Neural crest cell (in vitro differentiated cells): ENCODE measurements around the gene BUD13. TPM values are rescaled to one million over a fixed set of nuclear protein-coding genes. Genes with fewer than 3 reads are reported as not detected.

Source experiments
- DNase-seq: peaks from one replicate; pipeline ENCODE4 v3.0.0; 2021; ENCODE audit warnings: low read depth, mixed read lengths, low spot score
- H3K27ac Mint-ChIP-seq: one replicate; pipeline ENCODE4 v1.8.0; 2021; ENCODE audit warnings: mild to moderate bottlenecking, mixed read lengths; ENCODE audit not compliant: unreplicated experiment
- H3K27me3 Mint-ChIP-seq: 2 replicates; pipeline ENCODE4 v1.8.0; 2021; ENCODE audit warnings: low read depth, mild to moderate bottlenecking, mixed read lengths
- H3K36me3 Mint-ChIP-seq: 2 replicates; pipeline ENCODE4 v1.8.0; 2021; ENCODE audit warnings: low read depth, mild to moderate bottlenecking, mixed read lengths
- H3K4me1 Mint-ChIP-seq: 2 replicates; pipeline ENCODE4 v1.8.0; 2021; ENCODE audit warnings: mixed read lengths
- H3K4me3 Mint-ChIP-seq: one replicate; pipeline ENCODE4 v1.8.0; 2021; ENCODE audit warnings: mild to moderate bottlenecking, mixed read lengths
- H3K9me3 Mint-ChIP-seq: 2 replicates; pipeline ENCODE4 v1.8.0; 2021; ENCODE audit warnings: mixed read lengths
- total RNA-seq: library from RNA; stranded (reverse); gene quantifications from 2 replicates; pipeline ENCODE4 v1.2.1, GENCODE V29; 2021
- TF ChIP-seq, protein P1 (sequence below): fragments of 200-600 bp; sonication (generic); conservative IDR thresholded peaks from 2 replicates; pipeline ENCODE4 v1.5.0; 2021; ENCODE audit warnings: antibody characterized with exemption, mild to moderate bottlenecking

BUD13 gene
- total RNA-seq, 1 donor from 2014 or later, result 39.0 TPM

DNA sequence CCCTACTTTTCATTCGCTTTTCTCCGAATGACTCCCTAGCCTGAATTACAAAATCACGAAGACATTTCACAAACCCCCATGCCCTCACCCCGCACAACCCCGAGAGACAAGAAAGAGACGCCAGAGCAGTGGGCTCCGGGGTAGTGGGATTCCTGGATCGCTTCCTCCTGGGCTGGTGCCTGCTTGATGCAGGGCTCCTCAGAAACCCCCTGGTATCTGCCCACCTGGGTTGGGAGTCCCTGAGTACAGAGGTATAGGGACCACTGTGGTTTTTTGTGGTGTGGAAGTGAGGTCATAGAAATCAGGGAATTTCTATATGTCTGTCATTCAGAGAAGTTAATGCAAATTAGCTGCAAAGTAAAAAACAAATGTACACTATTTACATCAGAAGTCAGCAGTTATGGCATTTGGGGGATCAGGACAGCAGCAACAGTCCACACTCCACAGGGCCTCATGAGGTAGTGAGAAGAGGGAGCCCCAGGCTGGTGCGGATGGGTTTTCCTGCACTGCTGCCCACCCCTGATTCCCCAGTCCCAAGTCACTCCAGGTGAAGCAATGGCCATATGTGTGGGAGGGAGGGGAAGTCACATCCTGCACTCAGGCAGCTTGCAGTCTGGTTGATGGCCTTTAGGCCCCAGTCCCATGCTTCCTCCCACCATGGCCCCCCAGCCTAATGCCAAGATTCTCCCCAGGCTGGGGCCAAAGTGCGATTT, 39.6 kb downstream of the BUD13 start:
- no peaks in the 10 kb centered on the region for H3K9me3 Mint-ChIP-seq
- H3K27me3 Mint-ChIP-seq, result peaks cover 2% of the 10 kb centered on the region
- H3K27ac Mint-ChIP-seq, result no peak overlapping the region
- H3K4me3 Mint-ChIP-seq, result no peak overlapping the region
- no peaks in the 10 kb centered on the region for H3K36me3 Mint-ChIP-seq
- TF ChIP-seq, protein P1, sequence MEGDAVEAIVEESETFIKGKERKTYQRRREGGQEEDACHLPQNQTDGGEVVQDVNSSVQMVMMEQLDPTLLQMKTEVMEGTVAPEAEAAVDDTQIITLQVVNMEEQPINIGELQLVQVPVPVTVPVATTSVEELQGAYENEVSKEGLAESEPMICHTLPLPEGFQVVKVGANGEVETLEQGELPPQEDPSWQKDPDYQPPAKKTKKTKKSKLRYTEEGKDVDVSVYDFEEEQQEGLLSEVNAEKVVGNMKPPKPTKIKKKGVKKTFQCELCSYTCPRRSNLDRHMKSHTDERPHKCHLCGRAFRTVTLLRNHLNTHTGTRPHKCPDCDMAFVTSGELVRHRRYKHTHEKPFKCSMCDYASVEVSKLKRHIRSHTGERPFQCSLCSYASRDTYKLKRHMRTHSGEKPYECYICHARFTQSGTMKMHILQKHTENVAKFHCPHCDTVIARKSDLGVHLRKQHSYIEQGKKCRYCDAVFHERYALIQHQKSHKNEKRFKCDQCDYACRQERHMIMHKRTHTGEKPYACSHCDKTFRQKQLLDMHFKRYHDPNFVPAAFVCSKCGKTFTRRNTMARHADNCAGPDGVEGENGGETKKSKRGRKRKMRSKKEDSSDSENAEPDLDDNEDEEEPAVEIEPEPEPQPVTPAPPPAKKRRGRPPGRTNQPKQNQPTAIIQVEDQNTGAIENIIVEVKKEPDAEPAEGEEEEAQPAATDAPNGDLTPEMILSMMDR, result no peak
- DNase-seq, result no peak
- H3K4me1 Mint-ChIP-seq, result peaks cover 22% of the 10 kb centered on the region

DNA sequence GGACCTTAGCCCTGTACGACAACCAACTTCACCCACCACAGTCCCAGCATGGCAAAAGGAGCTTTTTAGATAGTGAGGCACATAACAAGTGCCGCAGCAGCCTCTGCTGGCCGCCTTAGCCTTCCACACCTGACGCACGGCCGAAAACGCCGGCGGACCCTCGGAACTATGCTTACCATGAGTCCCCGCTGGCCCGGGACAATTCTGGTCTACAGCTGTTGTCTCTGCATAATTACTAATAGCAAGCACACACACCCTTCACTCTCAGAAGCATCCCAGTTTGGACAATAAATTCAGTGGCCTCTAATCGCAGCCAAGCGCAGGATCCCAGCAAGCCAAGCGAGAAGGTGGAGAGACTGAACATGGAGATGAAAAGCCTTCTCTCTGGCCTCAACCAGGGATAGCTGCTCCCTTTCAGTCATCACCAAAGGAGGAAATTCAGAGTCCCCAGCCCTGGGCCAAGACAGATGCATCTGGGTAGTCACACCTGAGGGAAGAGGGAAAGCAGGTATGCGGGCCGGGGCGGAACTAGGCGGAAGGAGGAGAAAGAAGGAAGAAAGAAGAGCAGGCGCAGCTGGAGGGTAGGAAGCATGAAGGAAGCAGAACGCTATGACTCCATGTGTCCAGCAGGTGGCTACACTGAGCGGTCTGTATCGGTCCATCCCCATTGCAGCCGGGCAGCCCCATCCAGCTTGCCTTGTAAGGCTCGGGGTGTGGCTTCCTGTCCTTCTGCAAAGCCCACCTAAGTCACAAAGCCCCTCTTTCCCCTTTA, 40.3 kb downstream of the BUD13 start:
- Mint-ChIP-seq H3K27me3 (peaks cover 2% of the 10 kb centered on the region), H3K4me1 (peaks cover 22% of the 10 kb centered on the region), H3K36me3 (no peaks in the 10 kb centered on the region), H3K9me3 (no peaks in the 10 kb centered on the region), H3K4me3 (no peak overlapping the region), H3K27ac (no peak overlapping the region)
- DNase-seq, result peak; percentile 70
- TF ChIP-seq, protein P1, result peak; percentile 80

DNA sequence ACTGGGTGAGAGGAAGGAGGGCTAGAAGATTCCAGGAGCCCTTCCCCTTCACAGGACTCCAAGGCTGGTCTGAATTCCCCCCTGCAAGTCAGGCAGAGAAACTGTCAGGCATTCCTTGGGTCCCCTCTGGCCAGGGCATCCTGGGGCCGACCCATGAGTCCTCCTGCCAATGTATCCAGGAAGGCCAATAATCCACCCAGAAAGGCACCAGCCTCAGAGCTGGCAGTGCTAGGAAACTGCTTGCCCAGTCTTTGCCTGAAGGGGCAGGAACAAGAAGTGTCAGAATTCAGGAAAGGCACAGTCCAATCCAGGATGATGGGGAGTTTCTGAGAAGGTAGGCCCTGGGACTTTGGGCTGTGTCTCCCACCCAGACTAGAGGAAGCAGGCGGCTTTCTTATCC, 41.0 kb downstream of the BUD13 start:
- TF ChIP-seq, protein P1, result no peak
- Mint-ChIP-seq H3K27me3 (peaks cover 2% of the 10 kb centered on the region), H3K36me3 (no peaks in the 10 kb centered on the region), H3K27ac (no peak overlapping the region), H3K4me1 (peaks cover 22% of the 10 kb centered on the region), H3K9me3 (no peaks in the 10 kb centered on the region), H3K4me3 (no peak overlapping the region)
- no peak for DNase-seq

DNA sequence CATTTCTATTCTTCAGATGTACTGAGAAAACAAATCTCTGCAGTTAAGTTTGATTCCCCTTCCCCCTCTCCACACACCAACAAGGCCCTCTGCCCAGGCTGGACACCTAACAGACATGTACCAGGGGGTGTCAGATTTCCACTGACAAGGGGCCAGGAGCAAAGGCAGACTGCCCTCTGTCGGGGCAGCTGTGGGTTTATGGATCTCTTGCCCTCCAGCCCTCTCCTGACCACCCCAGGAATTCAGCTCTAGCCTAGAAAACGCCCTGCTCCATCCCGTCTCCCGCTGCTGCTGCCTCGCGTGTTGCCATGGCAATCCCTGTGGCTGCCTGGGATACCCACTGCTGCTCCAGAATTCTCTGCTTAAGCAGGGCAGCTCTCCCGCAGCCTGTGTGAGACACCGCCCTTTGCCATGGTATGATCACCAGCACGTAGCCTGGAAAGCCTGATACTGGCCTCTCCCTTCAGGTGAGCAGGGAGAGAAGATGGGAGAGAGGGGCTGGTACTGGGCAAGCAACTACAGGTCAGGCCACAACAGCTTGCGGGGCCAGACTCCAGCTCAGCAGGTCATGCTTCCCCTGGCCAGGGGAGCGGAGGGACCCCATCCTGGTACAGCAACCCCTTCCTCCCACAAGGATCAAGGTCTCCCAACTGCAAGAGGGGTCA, 41.6 kb downstream of the BUD13 start:
- TF ChIP-seq, protein P1, result no peak
- Mint-ChIP-seq H3K9me3 (no peaks in the 10 kb centered on the region), H3K4me3 (no peak overlapping the region), H3K27me3 (peaks cover 2% of the 10 kb centered on the region), H3K36me3 (no peaks in the 10 kb centered on the region), H3K4me1 (peaks cover 22% of the 10 kb centered on the region), H3K27ac (no peak overlapping the region)
- DNase-seq, result peak; percentile 48

DNA sequence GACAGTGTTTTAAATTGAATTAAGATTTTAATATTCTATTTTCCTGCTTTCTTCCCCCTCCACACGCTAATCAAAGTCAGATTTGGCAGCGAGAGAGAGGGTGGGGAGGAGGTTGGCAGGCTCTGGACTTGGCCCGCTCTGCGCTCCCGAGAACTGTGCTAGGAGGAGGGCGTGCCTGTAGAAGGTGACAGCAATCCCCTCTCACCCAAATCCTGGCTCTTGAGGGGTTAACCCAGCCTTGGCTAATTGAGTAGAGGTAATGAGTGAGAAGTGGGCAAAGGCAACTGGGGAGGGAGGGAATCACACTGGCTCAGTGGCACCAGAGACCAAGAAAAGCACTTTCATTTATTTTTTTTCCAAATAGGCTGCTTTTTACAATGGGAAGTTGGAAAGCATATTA, 42.2 kb downstream of the BUD13 start:
- no peak overlapping the region for H3K4me3 Mint-ChIP-seq
- TF ChIP-seq, protein P1, result no peak
- no peaks in the 10 kb centered on the region for H3K9me3 Mint-ChIP-seq
- H3K27ac Mint-ChIP-seq, result no peak overlapping the region
- H3K4me1 Mint-ChIP-seq, result peaks cover 22% of the 10 kb centered on the region
- H3K36me3 Mint-ChIP-seq, result no peaks in the 10 kb centered on the region
- H3K27me3 Mint-ChIP-seq, result peaks cover 2% of the 10 kb centered on the region
- no peak for DNase-seq
